OCI-LY1 (cell line): ENCODE data around the gene PRTFDC1.
"Not testable (repeated sequence)": the region's sequence is repeated elsewhere in the genome, so short reads cannot be mapped to it uniquely, and the experiment has no call there.

Experiments used
- H2AFZ ChIP-seq: fragments of 200-600 bp; sonication (generic), shearing (Covaris generic); 2 replicates; pipeline ENCODE4 v1.6.0; 2014; ENCODE audit warnings: antibody characterized with exemption, mild to moderate bottlenecking, low read length
- H3F3A ChIP-seq: fragments of 200-600 bp; sonication (generic), shearing (Covaris generic); 2 replicates; pipeline ENCODE4 v1.6.0; 2014; ENCODE audit warnings: mild to moderate bottlenecking, antibody characterized with exemption, low read length, moderate library complexity; ENCODE audit not compliant: insufficient read depth
- H3K27ac ChIP-seq: fragments of 200-600 bp; sonication (generic); 2 replicates; pipeline ENCODE4 v1.5.1; 2014; ENCODE audit warnings: low read length, mixed run types, mild to moderate bottlenecking, low read depth; ENCODE audit not compliant: poor library complexity, severe bottlenecking
- H3K27me3 ChIP-seq: fragments of 200-600 bp; sonication (generic); 2 replicates; pipeline ENCODE4 v1.6.0; 2014; ENCODE audit warnings: antibody characterized with exemption, mild to moderate bottlenecking, low read length, moderate library complexity; ENCODE audit not compliant: insufficient read depth
- H3K36me3 ChIP-seq: fragments of 200-600 bp; sonication (generic); 2 replicates; pipeline ENCODE4 v1.6.1; 2014; ENCODE audit warnings: mild to moderate bottlenecking, antibody characterized with exemption, low read length, moderate library complexity, mixed read lengths; ENCODE audit not compliant: insufficient read depth
- H3K4me1 ChIP-seq: fragments of 200-600 bp; sonication (generic); 2 replicates; pipeline ENCODE4 v1.5.1; 2014; ENCODE audit warnings: mild to moderate bottlenecking, low read length, moderate library complexity; ENCODE audit not compliant: insufficient read depth, severe bottlenecking
- H3K4me2 ChIP-seq: fragments of 200-600 bp; sonication (generic), shearing (Covaris generic); 2 replicates; pipeline ENCODE4 v1.6.1; 2014; ENCODE audit warnings: low read length
- H3K4me3 ChIP-seq: fragments of 200-600 bp; sonication (generic); 2 replicates; pipeline ENCODE4 v1.5.1; 2014; ENCODE audit warnings: low read length, low read depth, mild to moderate bottlenecking, mixed read lengths; ENCODE audit not compliant: poor library complexity, severe bottlenecking
- H3K79me2 ChIP-seq: fragments of 200-600 bp; shearing (Covaris generic); 2 replicates; pipeline ENCODE4 v1.6.1; 2016; ENCODE audit warnings: mixed run types, low read length, mixed read lengths; ENCODE audit not compliant: insufficient read depth
- H3K9ac ChIP-seq: fragments of 200-600 bp; sonication (generic), shearing (Covaris generic); 2 replicates; pipeline ENCODE4 v1.6.1; 2014; ENCODE audit warnings: mild to moderate bottlenecking, low read length, mixed read lengths
- H3K9me2 ChIP-seq: fragments of 200-600 bp; sonication (generic), shearing (Covaris generic); 2 replicates; pipeline ENCODE4 v1.6.1; 2014; ENCODE audit warnings: low read depth, mild to moderate bottlenecking, low read length, mixed read lengths
- H3K9me3 ChIP-seq: fragments of 200-600 bp; shearing (Covaris generic); 2 replicates; pipeline ENCODE4 v1.6.1; 2014; ENCODE audit warnings: low read length, mixed read lengths
- H4K20me1 ChIP-seq: fragments of 200-600 bp; sonication (generic), shearing (Covaris generic); 2 replicates; pipeline ENCODE4 v1.6.0; 2016; ENCODE audit warnings: mild to moderate bottlenecking, low read length; ENCODE audit not compliant: insufficient read depth
- CTCF ChIP-seq: fragments of 200-600 bp; sonication (generic), shearing (Covaris generic); IDR thresholded peaks from 2 replicates; pipeline ENCODE4 v1.5.1; 2017; ENCODE audit warnings: mild to moderate bottlenecking, antibody characterized with exemption, low read length, moderate library complexity, mixed read lengths
- EZH2 ChIP-seq: fragments of 200-600 bp; sonication (generic), shearing (Covaris generic); IDR thresholded peaks from 2 replicates; pipeline ENCODE4 v1.8.0; 2017; ENCODE audit warnings: borderline replicate concordance, mixed run types, mild to moderate bottlenecking, antibody characterized with exemption, low read length, moderate library complexity, mixed read lengths

The PRTFDC1 gene

GRCh38 chr10:24959382-24959730 lies 7.0 kb upstream of the PRTFDC1 start:
- H3K4me3 ChIP-seq: no peak overlapping the region
- H2AFZ ChIP-seq: no peak overlapping the region
- TF ChIP-seq CTCF: no peak
- TF ChIP-seq EZH2: no peak
- no peak overlapping the region for H3K27ac ChIP-seq
- no peak overlapping the region for H3K9ac ChIP-seq
- no peaks in the 10 kb centered on the region for H3K79me2 ChIP-seq
- no peak overlapping the region for H3K4me2 ChIP-seq
- H3K9me2 ChIP-seq: no peaks in the 10 kb centered on the region
- H3K36me3 ChIP-seq: no peaks in the 10 kb centered on the region
- H3K27me3 ChIP-seq: no peaks in the 10 kb centered on the region
- no peaks in the 10 kb centered on the region for H4K20me1 ChIP-seq
- no peaks in the 10 kb centered on the region for H3K9me3 ChIP-seq
- no peaks in the 10 kb centered on the region for H3K4me1 ChIP-seq
- no peaks in the 10 kb centered on the region for H3F3A ChIP-seq

GRCh38 chr10:24958721-24959381 lies 6.4 kb upstream of the PRTFDC1 start:
- Histone ChIP-seq H3K9ac (no peak overlapping the region), H3K9me2 (no peaks in the 10 kb centered on the region), H3K4me1 (no peaks in the 10 kb centered on the region), H3F3A (no peaks in the 10 kb centered on the region), H3K27me3 (no peaks in the 10 kb centered on the region), H2AFZ (no peak overlapping the region), H3K4me3 (no peak overlapping the region), H3K27ac (no peak overlapping the region), H3K36me3 (no peaks in the 10 kb centered on the region), H3K9me3 (no peaks in the 10 kb centered on the region), H4K20me1 (no peaks in the 10 kb centered on the region), H3K79me2 (no peaks in the 10 kb centered on the region), H3K4me2 (no peak overlapping the region)
- no peak for TF ChIP-seq EZH2
- TF ChIP-seq CTCF: no peak

- H3K36me3 ChIP-seq: no peaks in the 10 kb centered on the region
- no peaks in the 10 kb centered on the region for H4K20me1 ChIP-seq
- H3K27me3 ChIP-seq: no peaks in the 10 kb centered on the region
- H3K79me2 ChIP-seq: no peaks in the 10 kb centered on the region
- H3F3A ChIP-seq: no peaks in the 10 kb centered on the region
- no peaks in the 10 kb centered on the region for H3K9me2 ChIP-seq
- H3K4me1 ChIP-seq: no peaks in the 10 kb centered on the region
- H3K27ac ChIP-seq: no peak overlapping the region
- TF ChIP-seq CTCF (no peak), EZH2 (no peak)
- H3K9ac ChIP-seq: no peak overlapping the region
- no peak overlapping the region for H2AFZ ChIP-seq
- H3K4me2 ChIP-seq: no peak overlapping the region
- no peaks in the 10 kb centered on the region for H3K9me3 ChIP-seq
- H3K4me3 ChIP-seq: no peak overlapping the region
These were observed 5.8 kb upstream of the PRTFDC1 start for GRCh38 chr10:24958091-24958720.

GRCh38 chr10:24957624-24958051 lies 5.2 kb upstream of the PRTFDC1 start:
- not testable (repeated sequence) for H3K4me1 ChIP-seq, H3K27ac ChIP-seq, H3K27me3 ChIP-seq, H4K20me1 ChIP-seq, H3K9ac ChIP-seq, H3F3A ChIP-seq, H3K79me2 ChIP-seq, H3K9me3 ChIP-seq, H3K36me3 ChIP-seq, H3K4me2 ChIP-seq, H3K9me2 ChIP-seq, H2AFZ ChIP-seq, H3K4me3 ChIP-seq
